Caco-2 (cell line): Measurements from ENCODE around the gene MGAT4A. TPM values are rescaled to one million over a fixed set of nuclear protein-coding genes. Genes with fewer than 3 reads are reported as not detected.
A peak's percentile ranks its signal among the peaks of the same experiment; 100 is the strongest.

Source experiments
- BruUV-seq: library from RNA; stranded (reverse); fragments of 400-500 nt; replicated peaks from 2 replicates; lab custom pipeline; 2021; lab: Mats Ljungman, UMichigan
- CTCF ChIA-PET: fragments of 300-600 bp; sonication (Branson Sonifier 250); formaldehyde crosslinking; loops from one replicate; lab custom pipeline; 2022; ENCODE audit warnings: antibody characterized with exemption; lab: Charles Lee
- POLR2A ChIA-PET: fragments of 300-600 bp; sonication (Branson Sonifier 250); formaldehyde crosslinking; loops from one replicate; lab custom pipeline; 2022; ENCODE audit warnings: antibody characterized with exemption; lab: Charles Lee
- DNase-seq, 2 experiments: peaks; one replicate each; pipeline versions ENCODE4 v3.0.0 to v3.0.0-alpha.2; 2020 to 2022
- H3K27me3 ChIP-seq: replicated peaks from 2 replicates; pipeline ENCODE4 v1.6.0; 2011; ENCODE audit warnings: low read length; ENCODE audit not compliant: control insufficient read depth, insufficient read depth
- H3K36me3 ChIP-seq: 2 replicates; pipeline ENCODE4 v1.5.1; 2011; ENCODE audit warnings: low read length; ENCODE audit not compliant: control insufficient read depth, insufficient read depth
- H3K4me1 ChIP-seq: fragments of 250-450 bp; sonication (Bioruptor Pico); 2 replicates; pipeline ENCODE4 v1.5.1; 2020; ENCODE audit warnings: mild to moderate bottlenecking
- H3K4me3 ChIP-seq: 2 replicates; pipeline ENCODE4 v1.5.1; 2011; ENCODE audit warnings: low read depth, mild to moderate bottlenecking, control low read depth, low read length
- H3K9me3 ChIP-seq: fragments of 250-450 bp; sonication (Bioruptor Pico); 2 replicates; pipeline ENCODE4 v1.5.1; 2020; ENCODE audit warnings: mild to moderate bottlenecking, moderate library complexity
- H3K27ac Mint-ChIP-seq: one replicate; pipeline ENCODE4 v1.8.0; 2022; ENCODE audit warnings: mixed read lengths; ENCODE audit not compliant: unreplicated experiment
- H3K27me3 Mint-ChIP-seq: one replicate; pipeline ENCODE4 v1.8.0; 2022; ENCODE audit warnings: mixed read lengths; ENCODE audit not compliant: insufficient read depth, unreplicated experiment
- H3K36me3 Mint-ChIP-seq: one replicate; pipeline ENCODE4 v1.8.0; 2022; ENCODE audit warnings: mild to moderate bottlenecking, mixed read lengths; ENCODE audit not compliant: insufficient read depth, unreplicated experiment
- H3K4me1 Mint-ChIP-seq: one replicate; pipeline ENCODE4 v1.8.0; 2022; ENCODE audit warnings: low read depth, mixed read lengths; ENCODE audit not compliant: unreplicated experiment
- H3K4me3 Mint-ChIP-seq: one replicate; pipeline ENCODE4 v1.8.0; 2022; ENCODE audit warnings: mild to moderate bottlenecking, moderate library complexity, mixed read lengths; ENCODE audit not compliant: unreplicated experiment
- H3K9me3 Mint-ChIP-seq: one replicate; pipeline ENCODE4 v1.8.0; 2022; ENCODE audit warnings: mixed read lengths; ENCODE audit not compliant: unreplicated experiment
- intact Hi-C: fragments of 100-400 bp; cut with micrococcal nuclease; formaldehyde crosslinking; loops from one replicate; pipeline ENCODE4 v1.10.0; 2022; ENCODE audit not compliant: unreplicated experiment
- total RNA-seq: library from RNA; stranded (reverse); gene quantifications from 2 replicates; pipeline ENCODE4 v1.2.3, GENCODE V29; 2022
- TF ChIP-seq, protein P1 (sequence below), 2 experiments: fragments of 200-600 bp in 1 of 2; IDR thresholded peaks; 1 replicate in 1 of 2; 2 replicates in 1 of 2; pipeline versions ENCODE4 v1.5.1 to v1.8.0; 2011 to 2022; ENCODE audit warnings: antibody characterized with exemption in 1 of 2, control low read depth in 1 of 2, inconsistent platforms in 1 of 2, low read depth in 1 of 2, low read length in 1 of 2, mild to moderate bottlenecking in 1 of 2, moderate library complexity in 1 of 2; ENCODE audit not compliant: insufficient read depth in 1 of 2, severe bottlenecking in 1 of 2, unreplicated experiment in 1 of 2

MGAT4A gene
- total RNA-seq, 1 experiment from 2014 or later = 63.7 TPM

DNA sequence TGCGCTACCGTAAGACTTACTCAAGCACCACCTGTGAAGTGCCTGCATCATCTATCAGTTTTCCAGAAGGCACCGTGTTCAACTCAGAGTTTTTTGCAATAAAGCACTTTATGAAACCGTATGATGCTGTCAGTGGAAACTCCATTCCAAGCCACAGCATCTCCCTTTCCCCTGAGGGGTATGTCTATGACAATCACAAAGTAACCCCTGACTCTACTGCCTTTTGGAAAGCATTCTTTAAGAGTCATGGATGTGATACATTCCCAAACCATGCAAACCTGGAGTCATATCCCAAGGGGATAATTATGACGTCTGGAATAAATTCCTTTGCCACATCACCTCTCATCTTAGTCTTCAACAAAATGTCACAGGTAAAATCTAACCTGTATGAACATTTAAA lies 83.3 kb downstream of the MGAT4A start:
- TF ChIP-seq, protein P1, sequence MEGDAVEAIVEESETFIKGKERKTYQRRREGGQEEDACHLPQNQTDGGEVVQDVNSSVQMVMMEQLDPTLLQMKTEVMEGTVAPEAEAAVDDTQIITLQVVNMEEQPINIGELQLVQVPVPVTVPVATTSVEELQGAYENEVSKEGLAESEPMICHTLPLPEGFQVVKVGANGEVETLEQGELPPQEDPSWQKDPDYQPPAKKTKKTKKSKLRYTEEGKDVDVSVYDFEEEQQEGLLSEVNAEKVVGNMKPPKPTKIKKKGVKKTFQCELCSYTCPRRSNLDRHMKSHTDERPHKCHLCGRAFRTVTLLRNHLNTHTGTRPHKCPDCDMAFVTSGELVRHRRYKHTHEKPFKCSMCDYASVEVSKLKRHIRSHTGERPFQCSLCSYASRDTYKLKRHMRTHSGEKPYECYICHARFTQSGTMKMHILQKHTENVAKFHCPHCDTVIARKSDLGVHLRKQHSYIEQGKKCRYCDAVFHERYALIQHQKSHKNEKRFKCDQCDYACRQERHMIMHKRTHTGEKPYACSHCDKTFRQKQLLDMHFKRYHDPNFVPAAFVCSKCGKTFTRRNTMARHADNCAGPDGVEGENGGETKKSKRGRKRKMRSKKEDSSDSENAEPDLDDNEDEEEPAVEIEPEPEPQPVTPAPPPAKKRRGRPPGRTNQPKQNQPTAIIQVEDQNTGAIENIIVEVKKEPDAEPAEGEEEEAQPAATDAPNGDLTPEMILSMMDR (IDR thresholded peaks at IDR 0.05; ENCODE audit: insufficient read depth in 1 of 2, low read depth in 1 of 2, low read length in 1 of 2, severe bottlenecking in 1 of 2, unreplicated experiment in 1 of 2) = no peak
- H3K4me1 Mint-ChIP-seq = peaks cover 17% of the 10 kb centered on the region
- intact Hi-C loops = loop anchor here (2.0 kb wide), 1 partner anchor 55 kb away; no protein-coding TSS in a partner anchor
- Histone ChIP-seq H3K36me3 (peaks cover 1% of the 10 kb centered on the region; the same call in 1 of the 2 replicates), H3K4me3 (no peak overlapping the region), H3K9me3 (no peaks in the 10 kb centered on the region), H3K27me3 (no peaks in the 10 kb centered on the region), H3K4me1 (0 out of 2 replicates have a peak, but pooled peaks cover 5% of the 10 kb centered on the region)
- H3K27ac Mint-ChIP-seq = no peak overlapping the region
- H3K4me3 Mint-ChIP-seq = no peak overlapping the region
- no peak for DNase-seq
- ChIA-PET POLR2A (no interaction called here), CTCF (no interaction called here)
- no TSS peak for BruUV-seq
- peaks cover 19% of the 10 kb centered on the region for H3K36me3 Mint-ChIP-seq
- no peaks in the 10 kb centered on the region for H3K9me3 Mint-ChIP-seq
- H3K27me3 Mint-ChIP-seq = no peaks in the 10 kb centered on the region

DNA sequence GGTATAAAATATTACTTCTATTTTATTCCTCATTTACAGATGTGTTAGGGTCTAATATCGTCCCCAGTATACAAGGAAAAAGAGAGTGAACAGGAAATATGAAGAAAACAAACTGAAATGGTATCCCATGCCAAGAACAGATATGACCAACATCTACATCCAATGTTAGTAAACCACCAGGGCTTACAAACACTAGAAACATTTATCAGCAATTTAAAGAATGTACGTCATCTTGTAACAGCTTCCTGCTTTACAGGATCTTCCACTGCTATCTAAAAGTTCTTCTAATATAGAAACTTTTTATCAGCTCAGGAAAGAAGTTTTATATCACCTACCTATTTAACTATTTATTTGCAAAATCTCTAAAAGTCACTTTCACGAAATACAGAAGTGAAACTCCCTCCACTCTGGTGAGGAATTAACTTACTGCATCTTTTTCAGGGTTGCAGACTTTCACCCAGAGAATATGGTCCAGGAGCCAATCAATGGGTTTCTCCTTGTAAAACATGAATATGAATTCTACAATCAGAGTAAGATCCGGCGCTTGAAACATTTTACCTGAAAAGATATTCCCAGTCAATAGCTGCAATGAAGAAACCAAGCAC lies 87.3 kb downstream of the MGAT4A start:
- Mint-ChIP-seq H3K4me1 (no peaks in the 10 kb centered on the region), H3K36me3 (peaks cover 30% of the 10 kb centered on the region), H3K27me3 (no peaks in the 10 kb centered on the region), H3K4me3 (no peak overlapping the region), H3K27ac (peak overlapping the region; percentile 15), H3K9me3 (no peaks in the 10 kb centered on the region)
- intact Hi-C loops = no loop called here
- Histone ChIP-seq H3K9me3 (no peaks in the 10 kb centered on the region), H3K4me1 (0 out of 2 replicates have a peak, but pooled peaks cover 5% of the 10 kb centered on the region), H3K4me3 (no peak overlapping the region), H3K36me3 (peaks cover 1% of the 10 kb centered on the region; the same call in 1 of the 2 replicates), H3K27me3 (no peaks in the 10 kb centered on the region)
- DNase-seq = no peak
- BruUV-seq = no TSS peak
- CTCF ChIA-PET = no interaction called here
- TF ChIP-seq, protein P1 (IDR thresholded peaks at IDR 0.05; ENCODE audit: insufficient read depth in 1 of 2, low read depth in 1 of 2, low read length in 1 of 2, severe bottlenecking in 1 of 2, unreplicated experiment in 1 of 2) = no peak
- POLR2A ChIA-PET = no interaction called here

DNA sequence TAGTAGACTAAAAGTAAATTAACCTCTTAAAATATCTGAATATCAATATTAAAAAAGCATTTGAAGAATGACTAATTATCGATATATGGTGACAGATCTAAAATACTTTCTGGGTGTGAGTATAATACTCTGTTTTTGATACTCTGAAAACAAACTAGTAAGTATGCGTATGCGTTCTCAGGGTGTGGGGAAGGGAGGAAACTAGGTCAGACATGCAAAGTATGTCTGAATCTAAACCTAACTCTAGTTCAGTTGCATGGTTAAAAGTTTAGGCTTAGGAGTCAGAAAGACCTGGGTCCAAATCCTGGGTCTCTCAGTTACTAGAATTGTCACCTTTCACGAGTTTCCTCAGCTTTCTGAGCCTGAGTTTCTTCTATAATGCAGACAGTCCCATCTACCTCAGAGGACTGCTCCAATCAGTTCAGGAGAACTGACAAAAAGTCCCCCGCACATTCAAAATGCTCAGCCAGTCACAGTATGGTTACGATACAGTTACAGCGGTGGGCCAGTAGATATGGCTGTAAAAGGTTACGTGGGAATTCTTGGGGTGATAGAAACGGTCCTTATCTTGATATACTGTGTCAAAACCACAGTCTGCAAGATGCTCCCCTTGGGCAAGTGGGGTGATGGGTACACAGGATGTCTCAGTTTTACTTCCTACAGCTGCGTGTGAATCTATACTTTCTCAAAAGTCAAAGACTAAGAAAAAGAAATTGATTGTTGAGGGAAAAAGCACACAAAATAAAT lies 93.4 kb downstream of the MGAT4A start:
- POLR2A ChIA-PET = no interaction called here
- TF ChIP-seq, protein P1 (IDR thresholded peaks at IDR 0.05; ENCODE audit: insufficient read depth in 1 of 2, low read depth in 1 of 2, low read length in 1 of 2, severe bottlenecking in 1 of 2, unreplicated experiment in 1 of 2) = no peak
- H3K27me3 Mint-ChIP-seq = no peaks in the 10 kb centered on the region
- no peak overlapping the region for H3K4me3 Mint-ChIP-seq
- no peaks in the 10 kb centered on the region for H3K4me1 Mint-ChIP-seq
- no peaks in the 10 kb centered on the region for H3K4me1 ChIP-seq
- peaks cover 40% of the 10 kb centered on the region for H3K36me3 Mint-ChIP-seq
- BruUV-seq = no TSS peak
- DNase-seq = no peak
- no peaks in the 10 kb centered on the region for H3K27me3 ChIP-seq
- H3K36me3 ChIP-seq = peaks cover 6% of the 10 kb centered on the region
- CTCF ChIA-PET = no interaction called here
- H3K9me3 ChIP-seq = no peaks in the 10 kb centered on the region
- no peaks in the 10 kb centered on the region for H3K9me3 Mint-ChIP-seq
- no peak overlapping the region for H3K27ac Mint-ChIP-seq
- no peak overlapping the region for H3K4me3 ChIP-seq
- intact Hi-C loops = no loop called here
